H9 (cell line): ENCODE measurements around the gene GSKIP. TPM values are rescaled to one million over a fixed set of nuclear protein-coding genes. Genes with fewer than 3 reads are reported as not detected.

Experiments
- DNase-seq: peaks from one replicate; pipeline ENCODE4 v3.0.0-alpha.2; 2017
- H2AFZ ChIP-seq: one replicate; pipeline ENCODE4 v1.6.1; 2013; ENCODE audit warnings: mild to moderate bottlenecking, low read length, control low read depth, moderate library complexity
- H2AK5ac ChIP-seq: 2 replicates; pipeline ENCODE4 v1.6.1; 2013; ENCODE audit warnings: low read length, control low read depth, mixed read lengths; ENCODE audit not compliant: insufficient read length
- H2BK120ac ChIP-seq: one replicate; pipeline ENCODE4 v1.6.1; 2013; ENCODE audit warnings: low read depth, mild to moderate bottlenecking, low read length, control low read depth, inconsistent platforms; ENCODE audit not compliant: poor library complexity, severe bottlenecking
- H2BK12ac ChIP-seq: 2 replicates; pipeline ENCODE4 v1.6.1; 2013; ENCODE audit warnings: low read length, control low read depth, mixed read lengths, low read depth; ENCODE audit not compliant: insufficient read length
- H2BK15ac ChIP-seq: 2 replicates; pipeline ENCODE4 v1.6.1; 2013; ENCODE audit warnings: low read depth, low read length, control low read depth
- H2BK20ac ChIP-seq: one replicate; pipeline ENCODE4 v1.6.1; 2013; ENCODE audit warnings: low read depth, mild to moderate bottlenecking, low read length, control low read depth, inconsistent platforms; ENCODE audit not compliant: poor library complexity, severe bottlenecking
- H2BK5ac ChIP-seq: 2 replicates; pipeline ENCODE4 v1.6.1; 2013; ENCODE audit warnings: low read length, control low read depth, mixed read lengths; ENCODE audit not compliant: insufficient read length
- H3K14ac ChIP-seq: 2 replicates; pipeline ENCODE4 v1.6.1; 2013; ENCODE audit warnings: low read length, control low read depth; ENCODE audit not compliant: insufficient read depth
- H3K18ac ChIP-seq: 2 replicates; pipeline ENCODE4 v1.6.1; 2013; ENCODE audit warnings: low read depth, mild to moderate bottlenecking, mixed read lengths, low read length, control low read depth; ENCODE audit not compliant: insufficient read length
- H3K23ac ChIP-seq: 2 replicates; pipeline ENCODE4 v1.6.1; 2013; ENCODE audit warnings: low read length, control low read depth, mixed read lengths, low read depth; ENCODE audit not compliant: insufficient read length
- H3K23me2 ChIP-seq: 2 replicates; pipeline ENCODE4 v1.6.1; 2013; ENCODE audit warnings: low read depth, mild to moderate bottlenecking, mixed read lengths, low read length, control low read depth; ENCODE audit not compliant: insufficient read length, poor library complexity, severe bottlenecking
- H3K27ac ChIP-seq: 2 replicates; pipeline ENCODE4 v1.5.1; 2013; ENCODE audit warnings: low read length, control low read depth, mixed read lengths, low read depth; ENCODE audit not compliant: insufficient read length
- H3K27me3 ChIP-seq: 2 replicates; pipeline ENCODE4 v1.6.1; 2013; ENCODE audit warnings: low read length, control low read depth, inconsistent platforms; ENCODE audit not compliant: insufficient read depth
- H3K4ac ChIP-seq: 2 replicates; pipeline ENCODE4 v1.6.1; 2013; ENCODE audit warnings: low read depth, mild to moderate bottlenecking, control low read depth, inconsistent platforms, low read length, moderate library complexity
- H3K4me1 ChIP-seq: 2 replicates; pipeline ENCODE4 v1.6.1; 2013; ENCODE audit warnings: low read length, control low read depth, inconsistent platforms; ENCODE audit not compliant: insufficient read depth
- H3K4me2 ChIP-seq: 2 replicates; pipeline ENCODE4 v1.6.1; 2013; ENCODE audit warnings: low read length, control low read depth, mixed read lengths; ENCODE audit not compliant: insufficient read length, insufficient read depth
- H3K56ac ChIP-seq: 2 replicates; pipeline ENCODE4 v1.6.1; 2013; ENCODE audit warnings: low read depth, mild to moderate bottlenecking, mixed read lengths, low read length, control low read depth; ENCODE audit not compliant: insufficient read length
- H3K79me1 ChIP-seq: 2 replicates; pipeline ENCODE4 v1.6.1; 2013; ENCODE audit warnings: low read depth, mild to moderate bottlenecking, moderate library complexity, low read length, control low read depth, inconsistent platforms; ENCODE audit not compliant: insufficient read depth, poor library complexity, severe bottlenecking
- H3K79me2 ChIP-seq: 2 replicates; pipeline ENCODE4 v1.6.1; 2013; ENCODE audit warnings: low read length, control low read depth, inconsistent platforms; ENCODE audit not compliant: insufficient read depth
- H3K9ac ChIP-seq: 2 replicates; pipeline ENCODE4 v1.6.1; 2013; ENCODE audit warnings: low read length, control low read depth, mixed read lengths; ENCODE audit not compliant: insufficient read length; ENCODE audit errors: extremely low read depth
- H3K9me3 ChIP-seq: one replicate; pipeline ENCODE4 v1.6.1; 2013; ENCODE audit warnings: low read depth, low read length, inconsistent platforms; ENCODE audit not compliant: control insufficient read depth
- H3T11ph ChIP-seq: one replicate; pipeline ENCODE4 v1.6.1; 2013; ENCODE audit warnings: mild to moderate bottlenecking, low read length, control low read depth, inconsistent platforms
- H4K20me1 ChIP-seq: one replicate; pipeline ENCODE4 v1.6.1; 2013; ENCODE audit not compliant: control insufficient read depth, insufficient read length, insufficient read depth
- H4K5ac ChIP-seq: 2 replicates; pipeline ENCODE4 v1.6.1; 2013; ENCODE audit warnings: low read depth, mild to moderate bottlenecking, mixed read lengths, low read length, control low read depth; ENCODE audit not compliant: insufficient read length
- H4K8ac ChIP-seq: replicated peaks from 2 replicates; pipeline ENCODE4 v1.6.1; 2013; ENCODE audit warnings: low read length, control low read depth, mixed read lengths, low read depth; ENCODE audit not compliant: insufficient read length
- H4K91ac ChIP-seq: 2 replicates; pipeline ENCODE4 v1.6.1; 2013; ENCODE audit warnings: low read depth, mild to moderate bottlenecking, moderate library complexity, mixed read lengths, low read length, control low read depth; ENCODE audit not compliant: insufficient read length
- H3K27ac Mint-ChIP-seq, 3 experiments: 2 replicates in 2 of 3; 3 replicates in 1 of 3; pipeline ENCODE4 v1.8.0; 2020 to 2021; ENCODE audit warnings: mixed read lengths in 3 of 3, mild to moderate bottlenecking in 1 of 3, moderate library complexity in 1 of 3
- H3K27me3 Mint-ChIP-seq: 2 replicates; pipeline ENCODE4 v1.8.0; 2021; ENCODE audit warnings: low read depth, mild to moderate bottlenecking, moderate library complexity, mixed read lengths
- H3K36me3 Mint-ChIP-seq, 3 experiments: 2 replicates in 2 of 3; 3 replicates in 1 of 3; pipeline ENCODE4 v1.8.0; 2020 to 2021; ENCODE audit warnings: low read depth in 3 of 3, mixed read lengths in 3 of 3; ENCODE audit not compliant: insufficient read depth in 1 of 3
- H3K4me1 Mint-ChIP-seq, 2 experiments: 2 replicates each; pipeline ENCODE4 v1.8.0; 2020; ENCODE audit warnings: mixed read lengths in 2 of 2
- H3K4me3 Mint-ChIP-seq, 2 experiments: 2 replicates in 1 of 2; 3 replicates in 1 of 2; pipeline ENCODE4 v1.8.0; 2020 to 2021; ENCODE audit warnings: mild to moderate bottlenecking in 2 of 2, mixed read lengths in 2 of 2, moderate library complexity in 1 of 2
- H3K9me3 Mint-ChIP-seq, 2 experiments: 2 replicates in 1 of 2; 3 replicates in 1 of 2; pipeline ENCODE4 v1.8.0; 2020; ENCODE audit warnings: mild to moderate bottlenecking in 2 of 2, mixed read lengths in 2 of 2, moderate library complexity in 1 of 2
- WGBS: extraction: QIAGEN DNeasy Blood & Tissue Kit; methylation state at CpG from one replicate; pipeline ENCODE4 v1.1.7; 2013; ENCODE audit warnings: missing lambda C conversion rate, low lambda C conversion rate, mixed read lengths; ENCODE audit not compliant: insufficient read length; ENCODE audit errors: extremely low coverage; 5-methylcytosine and 5-hydroxymethylcytosine counted together
- total RNA-seq: library from RNA; stranded (reverse); gene quantifications from 2 replicates; pipeline ENCODE4 v1.2.1, GENCODE V29; 2021
- TF ChIP-seq, protein P1 (sequence below): fragments of 200-600 bp; sonication (generic); conservative IDR thresholded peaks from 3 replicates; pipeline ENCODE4 v1.8.0; 2021; ENCODE audit warnings: antibody characterized with exemption, mild to moderate bottlenecking

Gene GSKIP
- total RNA-seq, 1 experiment from 2014 or later, result 28.6 TPM

DNA sequence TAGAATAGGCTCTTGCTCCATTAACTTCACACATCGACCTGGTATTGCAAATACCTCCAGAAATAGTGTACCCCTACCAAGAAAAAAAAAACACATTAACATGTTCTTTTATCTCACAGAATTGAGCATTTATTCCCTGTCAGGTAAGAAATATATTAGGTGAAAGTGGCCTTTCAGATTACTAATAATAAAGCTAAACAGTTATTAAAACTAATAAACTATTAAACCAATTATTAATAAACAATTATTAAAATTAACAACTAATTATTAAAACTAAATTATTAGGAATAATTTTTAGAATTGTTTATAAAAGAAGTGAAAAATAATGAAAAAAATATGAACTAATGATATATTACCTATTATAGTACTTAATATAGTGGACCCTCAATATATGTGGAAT is 21.4 kb downstream of the GSKIP start:
- Histone ChIP-seq H3T11ph (no peak overlapping the region), H3K4ac (no peak overlapping the region), H3K23ac (no peak overlapping the region), H4K91ac (no peak overlapping the region), H3K27ac (no peak overlapping the region), H3K23me2 (no peaks in the 10 kb centered on the region), H3K9me3 (no peaks in the 10 kb centered on the region), H4K20me1 (no peaks in the 10 kb centered on the region), H3K4me2 (no peak overlapping the region), H3K9ac (no peak overlapping the region), H2BK12ac (no peak overlapping the region), H2AK5ac (no peak overlapping the region), H3K27me3 (no peaks in the 10 kb centered on the region; the same call in 1 of the 2 replicates), H3K56ac (no peak overlapping the region), H3K4me1 (no peaks in the 10 kb centered on the region), H3K79me1 (peaks cover 4% of the 10 kb centered on the region), H2BK120ac (no peak overlapping the region), H3K79me2 (no peaks in the 10 kb centered on the region), H2BK20ac (no peak overlapping the region), H2BK15ac (no peak overlapping the region), H3K14ac (no peak overlapping the region), H4K8ac (no peak overlapping the region), H2BK5ac (no peak overlapping the region), H4K5ac (no peak overlapping the region), H3K18ac (no peak overlapping the region), H2AFZ (no peak overlapping the region)
- no peak for DNase-seq
- TF ChIP-seq, protein P1, sequence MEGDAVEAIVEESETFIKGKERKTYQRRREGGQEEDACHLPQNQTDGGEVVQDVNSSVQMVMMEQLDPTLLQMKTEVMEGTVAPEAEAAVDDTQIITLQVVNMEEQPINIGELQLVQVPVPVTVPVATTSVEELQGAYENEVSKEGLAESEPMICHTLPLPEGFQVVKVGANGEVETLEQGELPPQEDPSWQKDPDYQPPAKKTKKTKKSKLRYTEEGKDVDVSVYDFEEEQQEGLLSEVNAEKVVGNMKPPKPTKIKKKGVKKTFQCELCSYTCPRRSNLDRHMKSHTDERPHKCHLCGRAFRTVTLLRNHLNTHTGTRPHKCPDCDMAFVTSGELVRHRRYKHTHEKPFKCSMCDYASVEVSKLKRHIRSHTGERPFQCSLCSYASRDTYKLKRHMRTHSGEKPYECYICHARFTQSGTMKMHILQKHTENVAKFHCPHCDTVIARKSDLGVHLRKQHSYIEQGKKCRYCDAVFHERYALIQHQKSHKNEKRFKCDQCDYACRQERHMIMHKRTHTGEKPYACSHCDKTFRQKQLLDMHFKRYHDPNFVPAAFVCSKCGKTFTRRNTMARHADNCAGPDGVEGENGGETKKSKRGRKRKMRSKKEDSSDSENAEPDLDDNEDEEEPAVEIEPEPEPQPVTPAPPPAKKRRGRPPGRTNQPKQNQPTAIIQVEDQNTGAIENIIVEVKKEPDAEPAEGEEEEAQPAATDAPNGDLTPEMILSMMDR, result no peak
- Mint-ChIP-seq H3K4me1 (no peaks in the 10 kb centered on the region), H3K9me3 (no peaks in the 10 kb centered on the region), H3K27me3 (peaks cover 9% of the 10 kb centered on the region; the same call in 1 of the 2 replicates), H3K27ac (no peak overlapping the region), H3K4me3 (no peak overlapping the region), H3K36me3 (peaks cover 2 to 37% (median 23%) of the 10 kb centered on the region in 3 experiments; a peak in 5 of 7 replicates)
- no CpG with 5 or more reads among the region's 1 CpG for WGBS
